ENCODE results near the gene SMC6.

Gene SMC6

DNA sequence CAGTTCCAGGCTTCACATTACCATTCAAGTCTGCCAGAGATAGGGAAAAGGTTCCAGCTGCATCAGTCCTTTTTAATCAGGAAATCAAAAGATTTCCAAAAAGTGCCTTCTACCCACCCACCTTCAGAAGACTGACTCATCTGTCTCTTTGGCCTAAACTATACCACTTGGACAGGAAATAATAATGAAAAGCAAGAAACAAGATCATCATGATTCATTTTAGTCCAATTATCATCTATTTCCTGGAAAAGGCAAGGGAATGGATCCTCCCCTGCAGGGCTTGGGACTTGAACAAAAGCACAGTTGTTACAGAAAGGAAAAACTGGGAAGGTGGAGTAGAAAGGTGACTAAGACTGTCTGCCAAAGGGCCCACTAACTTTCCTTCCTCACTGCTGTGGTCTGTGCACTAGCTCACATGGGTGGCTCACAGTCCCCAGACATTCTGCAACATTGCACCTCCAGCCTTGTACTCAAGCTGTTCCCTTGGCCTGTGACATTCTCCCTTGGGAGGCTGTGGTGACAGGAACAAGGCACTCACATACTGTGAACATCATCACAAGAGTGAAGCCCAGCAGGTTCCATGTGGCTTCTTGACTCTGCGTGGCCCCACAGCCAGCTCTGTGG, 137.8 kb downstream of the SMC6 start:
- no peak for DNase-seq (ENCODE audit: low spot score)

DNA sequence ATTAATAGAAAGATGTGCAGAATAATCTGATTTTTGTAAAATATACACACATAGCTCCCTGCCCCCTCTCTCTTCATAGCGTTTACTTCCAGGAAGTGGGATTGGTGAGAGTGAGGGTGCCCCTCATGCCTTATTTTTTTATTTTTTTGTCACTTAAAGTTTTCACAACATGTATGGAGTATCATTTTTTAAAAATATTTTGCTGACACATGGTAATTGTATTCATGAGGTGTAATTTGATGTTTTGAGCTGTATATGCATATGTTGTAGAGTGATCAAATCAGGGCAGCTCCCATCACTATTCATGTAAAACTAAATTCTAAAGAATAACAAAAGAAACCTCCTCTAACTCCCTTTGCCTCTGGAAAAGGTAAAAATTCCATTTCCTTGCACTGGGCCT, 138.5 kb downstream of the SMC6 start:
- DNase-seq (ENCODE audit: low spot score) = no peak

DNA sequence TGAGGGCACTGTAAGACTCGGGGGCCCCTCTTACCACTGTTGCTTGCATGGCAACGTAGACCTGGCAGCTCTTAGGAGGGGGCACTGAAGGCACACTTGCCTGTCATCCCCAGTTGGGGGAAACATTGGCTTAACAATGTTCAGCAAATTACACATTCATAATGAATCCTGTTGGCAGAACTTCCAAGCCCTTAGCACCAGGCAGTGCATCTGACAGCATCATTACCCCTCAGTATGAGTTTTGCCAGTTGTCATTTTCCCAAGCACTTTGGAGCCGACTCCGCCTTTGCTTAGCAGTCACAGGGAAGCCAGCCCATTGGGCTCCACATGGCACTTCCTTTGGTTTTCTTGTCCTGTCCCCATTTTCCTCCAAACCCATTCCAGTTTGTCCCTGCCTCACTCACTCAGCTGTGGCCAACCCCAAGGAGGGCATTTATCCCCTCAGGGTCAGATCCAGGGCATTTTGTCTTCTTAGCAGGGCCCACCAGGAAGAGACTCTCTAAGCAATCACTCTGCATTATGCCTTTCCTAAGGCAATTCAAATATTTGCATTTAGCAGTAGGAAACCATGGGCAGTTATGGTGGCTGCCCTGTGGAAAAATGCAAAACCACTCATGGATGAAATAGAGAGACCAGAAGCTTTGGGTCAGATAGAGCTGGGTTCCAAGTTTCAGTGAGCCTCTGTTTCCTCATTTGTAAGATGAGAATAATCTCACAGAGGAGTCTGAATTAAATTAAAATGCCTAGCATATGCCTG, 139.3 kb downstream of the SMC6 start:
- no peak for DNase-seq (ENCODE audit: low spot score)

All from NAMALWA (cell line).